Umbilical cord (tissue), 2 donors: Measurements from ENCODE around the gene RBBP4. TPM values are rescaled to one million over a fixed set of nuclear protein-coding genes. Genes with fewer than 3 reads are reported as not detected.
"Not testable (repeated sequence)": the region's sequence is repeated elsewhere in the genome, so short reads cannot be mapped to it uniquely, and the experiment has no call there.

Source experiments
- DNase-seq: peaks from one replicate; pipeline ENCODE4 v3.0.0-alpha.2; 2015; ENCODE audit warnings: low spot score
- total RNA-seq: library from RNA; depleted of rRNA; stranded (reverse); fragments of >200 nt; gene quantifications from one replicate; pipeline ENCODE4 v1.2.3, GENCODE V29; 2014; ENCODE audit warnings: low replicate concordance; ENCODE audit not compliant: insufficient read depth

The RBBP4 gene
- total RNA-seq = 53.2 TPM

DNA sequence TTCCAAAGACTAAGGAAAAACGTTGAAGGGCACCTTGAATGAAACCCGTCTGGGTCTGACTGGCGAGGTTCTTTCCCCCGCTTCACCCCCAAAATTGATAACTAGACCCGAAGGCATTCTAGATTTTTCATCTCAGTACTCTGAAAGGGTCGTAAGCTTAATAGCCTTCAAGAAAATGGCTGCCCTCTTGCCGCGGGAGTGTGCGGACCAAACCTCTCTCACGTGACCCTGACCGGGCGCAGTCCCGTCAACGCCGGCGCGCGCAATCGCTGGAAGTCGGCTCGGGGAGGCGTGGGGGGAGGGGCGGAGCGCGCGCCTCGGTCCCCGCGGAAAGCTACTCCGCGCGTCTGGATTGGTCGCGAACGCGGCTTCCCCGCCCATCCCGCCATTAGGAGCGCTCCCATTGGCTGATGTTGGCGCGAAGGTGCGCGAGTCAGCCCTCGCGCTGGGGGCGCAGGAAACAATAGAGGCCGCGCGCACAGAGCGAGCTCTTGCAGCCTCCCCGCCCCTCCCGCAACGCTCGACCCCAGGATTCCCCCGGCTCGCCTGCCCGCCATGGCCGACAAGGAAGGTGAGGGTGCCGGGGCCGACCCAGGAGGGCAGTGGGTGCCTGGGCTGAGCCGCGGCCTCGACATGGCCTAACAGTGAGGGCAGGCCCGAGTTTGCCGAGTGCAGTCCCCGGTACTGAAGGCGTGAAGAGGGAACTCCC lies at the start of gene RBBP4:
RBBP4 (plus strand) TSS at position 457 of the 709 bp plus-strand sequence; CDS start at position 556, 99 bp downstream.
- DNase-seq = peak; percentile 98

DNA sequence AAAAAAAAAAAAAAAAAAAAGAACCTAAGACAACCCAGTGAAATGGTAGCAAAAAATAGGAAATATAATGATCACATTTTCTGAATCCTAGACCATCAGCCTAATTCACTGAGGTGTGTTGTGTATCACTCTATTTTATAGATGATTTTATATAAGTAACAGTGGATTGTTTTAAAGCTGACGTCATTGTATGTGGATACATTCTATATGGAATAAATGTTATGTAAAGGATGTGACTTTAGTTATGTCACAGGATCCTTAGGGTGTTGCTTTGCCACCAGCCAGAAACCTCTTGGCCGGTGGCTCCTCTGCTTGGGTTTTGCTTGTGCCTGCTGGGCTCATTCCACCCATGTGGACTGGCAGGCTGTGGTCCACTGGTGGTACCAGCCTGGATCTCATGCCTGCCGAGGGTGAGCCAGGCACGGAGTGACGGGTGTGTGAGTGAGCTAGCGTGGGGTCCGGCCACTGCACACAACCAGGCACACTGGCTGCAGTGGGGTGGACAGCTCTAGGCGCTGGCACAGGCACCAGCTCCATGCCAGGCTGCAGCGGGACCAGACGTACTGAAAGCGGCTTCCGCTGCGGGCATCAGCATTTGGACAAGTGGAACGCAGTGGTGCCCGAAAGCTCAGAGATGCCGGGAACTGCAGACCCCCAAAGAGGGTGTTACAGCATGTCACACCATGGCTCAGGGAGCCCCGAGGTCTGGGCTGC lies 45.1 kb upstream of the RBBP4 start:
- DNase-seq = no peak

- DNase-seq = no peak
These were observed 44.2 kb upstream of the RBBP4 start for GRCh38 chr1:32606565-32607371.

GRCh38 chr1:32609180-32609579 lies 41.8 kb upstream of the RBBP4 start:
- no peak for DNase-seq

DNA sequence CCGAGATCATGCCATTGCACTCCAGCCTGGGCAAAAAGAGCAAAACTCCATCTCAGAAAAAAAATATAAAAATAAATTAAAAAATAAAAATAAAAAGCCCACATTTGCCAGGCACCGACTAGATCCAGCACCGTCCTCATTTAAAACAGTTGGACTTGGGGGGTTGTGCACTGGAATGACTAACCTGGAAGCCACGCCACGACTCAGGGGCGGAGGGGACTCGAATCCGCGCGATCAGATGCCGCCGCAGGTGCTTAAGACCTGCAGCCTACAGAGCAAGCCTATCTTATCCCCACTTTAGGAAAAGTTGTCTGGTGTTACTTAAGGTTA lies 39.2 kb upstream of the RBBP4 start:
- no peak for DNase-seq

GRCh38 chr1:32612189-32612881 lies 38.7 kb upstream of the RBBP4 start:
- peak; percentile 64 for DNase-seq

DNA sequence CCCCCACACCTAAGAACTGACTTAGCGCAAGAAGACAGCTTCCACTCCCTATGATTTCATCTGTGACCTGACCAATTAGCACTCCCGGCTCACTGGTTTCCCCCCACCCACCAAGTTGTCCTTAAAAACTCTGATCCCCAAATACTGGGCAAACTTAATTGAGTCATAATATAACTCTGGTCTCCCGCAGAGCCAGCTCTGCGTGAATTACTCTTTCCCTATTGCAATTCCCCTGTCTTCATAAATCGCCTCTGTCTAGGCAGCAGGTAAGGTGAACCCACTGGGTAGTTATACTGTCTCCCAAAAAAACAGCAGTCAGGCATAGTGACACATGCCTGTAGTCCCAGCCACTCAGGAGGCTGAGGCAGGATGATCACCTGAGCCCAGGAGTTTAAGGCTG lies 37.5 kb upstream of the RBBP4 start:
- DNase-seq = no peak

DNA sequence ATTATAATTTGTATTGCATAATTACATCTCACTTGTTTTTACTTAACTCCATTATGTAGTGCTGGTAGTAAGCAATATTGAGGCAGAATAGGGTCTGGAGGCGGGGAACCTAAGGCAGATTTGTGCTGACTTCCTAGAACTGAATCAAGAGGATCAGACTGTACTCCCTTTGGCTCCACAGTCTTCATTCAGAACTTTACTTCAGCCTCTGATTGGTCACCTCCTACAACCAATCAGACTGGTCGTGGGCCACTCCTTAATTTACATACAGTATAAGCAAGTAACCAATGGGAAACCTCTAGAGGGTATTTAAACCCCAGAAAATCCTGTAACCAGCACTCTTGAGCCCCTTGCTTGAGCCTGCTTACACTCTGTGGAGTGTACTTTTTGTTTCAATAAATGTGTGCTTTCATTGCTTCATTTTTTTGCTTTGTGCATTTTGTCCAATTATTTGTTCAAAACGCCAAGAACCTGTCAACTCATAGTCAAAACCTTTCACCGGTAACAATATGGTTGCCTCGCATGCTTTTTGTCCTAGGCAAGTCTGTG lies 32.3 kb upstream of the RBBP4 start:
- no peak for DNase-seq

GRCh38 chr1:32619701-32620485 lies 31.1 kb upstream of the RBBP4 start:
- DNase-seq = peak; percentile 38

- no peak for DNase-seq
These were observed 28.8 kb upstream of the RBBP4 start for GRCh38 chr1:32622205-32622604.

DNA sequence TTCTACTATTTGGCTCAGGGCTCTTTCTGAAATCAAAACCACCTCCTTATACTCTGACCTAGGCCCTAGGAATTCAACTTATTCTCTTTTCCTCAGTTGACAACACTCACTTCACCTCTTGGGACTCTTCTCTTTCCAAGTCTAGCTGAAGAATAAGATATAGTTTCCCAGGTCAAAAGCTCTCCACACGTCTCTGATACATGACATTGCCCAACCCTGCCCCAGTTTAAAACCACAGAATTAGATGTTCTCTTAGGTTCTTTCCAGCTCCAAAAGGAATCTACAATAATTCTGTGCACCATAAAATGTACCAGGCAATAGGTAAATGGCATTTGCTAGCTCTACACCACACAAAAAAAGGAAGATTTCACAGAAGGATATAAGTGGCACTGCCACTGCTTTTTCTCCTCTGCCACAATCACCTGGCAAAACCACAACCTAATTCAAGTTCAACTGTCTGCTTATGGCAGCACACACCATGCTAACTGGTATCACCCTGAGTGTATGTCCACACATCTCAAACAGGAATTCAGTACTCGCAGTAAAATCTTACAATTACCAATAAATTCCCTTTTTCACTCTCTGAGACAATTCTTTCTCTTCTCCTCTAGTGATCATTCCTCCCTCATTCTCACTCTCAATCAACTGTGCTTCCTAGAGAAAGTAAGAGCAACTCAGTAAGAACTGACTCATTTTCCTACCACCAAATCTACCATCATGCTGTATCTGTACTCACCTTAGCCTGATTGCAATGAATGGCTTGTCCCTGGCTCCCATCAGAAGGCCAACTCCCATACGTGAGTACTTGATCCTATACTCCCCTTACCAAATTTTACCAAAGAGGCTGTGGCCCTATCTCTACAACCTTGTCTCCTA lies 28.0 kb upstream of the RBBP4 start:
- no peak for DNase-seq

DNA sequence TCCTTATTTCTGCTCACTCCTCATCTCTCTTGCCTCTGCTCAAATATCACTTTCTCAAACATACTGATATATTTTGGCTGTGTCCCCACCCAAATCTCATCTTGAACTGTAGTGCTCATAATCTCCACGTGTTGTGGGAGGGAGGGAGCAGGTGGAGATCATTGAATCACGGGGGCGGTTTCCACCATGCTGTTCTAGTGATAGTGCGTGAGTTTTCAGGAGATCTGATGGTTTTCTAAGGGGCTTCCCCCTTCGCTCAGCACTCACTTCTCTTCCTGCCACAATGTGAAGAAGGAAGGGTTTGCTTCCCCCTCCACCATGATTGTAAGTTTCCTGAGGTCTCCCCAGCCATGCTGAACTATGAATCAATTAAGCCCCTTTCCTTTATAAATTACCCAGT lies 27.2 kb upstream of the RBBP4 start:
- DNase-seq = no peak

DNA sequence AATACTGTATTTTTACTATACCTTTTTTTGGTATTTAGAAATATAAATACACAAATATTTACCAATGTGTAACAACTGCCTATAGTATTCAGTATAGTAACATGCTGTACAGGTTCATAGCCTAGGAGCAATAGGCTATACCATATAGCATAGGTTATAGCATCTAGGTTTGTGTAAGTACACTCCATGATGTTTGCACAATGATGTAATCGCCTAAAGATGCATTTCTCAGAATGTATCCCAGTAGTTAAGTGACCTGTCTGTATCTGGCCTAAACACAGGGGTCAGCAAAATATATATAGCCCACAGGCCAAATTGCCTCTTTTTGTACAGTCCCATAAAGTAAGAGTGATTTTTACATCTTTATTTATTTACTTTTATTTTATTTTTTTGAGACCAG lies 24.8 kb upstream of the RBBP4 start:
- DNase-seq = no peak

DNA sequence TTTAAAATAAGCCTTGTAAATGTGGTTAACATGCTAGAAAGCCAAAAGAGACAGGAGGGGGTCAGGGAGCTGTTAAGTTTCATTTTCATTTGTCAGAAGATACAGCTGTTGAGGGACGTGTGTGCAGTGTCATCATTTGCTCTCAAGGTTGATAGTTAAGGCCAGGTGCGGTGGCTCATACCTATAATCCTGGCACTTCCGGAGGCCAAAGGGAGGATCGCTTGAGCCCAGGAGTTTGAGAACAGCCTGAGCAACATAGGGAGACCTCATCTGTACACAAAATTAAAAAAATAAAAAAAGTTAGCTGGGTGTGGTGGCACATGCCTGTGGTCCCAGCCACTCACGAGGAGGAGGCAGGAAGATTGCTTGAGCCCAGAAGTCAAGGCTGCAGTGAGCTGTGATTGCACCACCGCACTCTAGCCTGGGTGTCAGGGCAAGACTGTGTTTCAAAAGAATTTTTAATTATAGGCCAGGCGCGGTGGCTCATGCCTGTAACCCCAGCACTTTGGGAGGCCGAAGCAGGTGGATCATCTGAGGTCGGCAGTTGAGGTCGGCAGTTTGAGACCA lies 23.3 kb upstream of the RBBP4 start:
- no peak for DNase-seq

DNA sequence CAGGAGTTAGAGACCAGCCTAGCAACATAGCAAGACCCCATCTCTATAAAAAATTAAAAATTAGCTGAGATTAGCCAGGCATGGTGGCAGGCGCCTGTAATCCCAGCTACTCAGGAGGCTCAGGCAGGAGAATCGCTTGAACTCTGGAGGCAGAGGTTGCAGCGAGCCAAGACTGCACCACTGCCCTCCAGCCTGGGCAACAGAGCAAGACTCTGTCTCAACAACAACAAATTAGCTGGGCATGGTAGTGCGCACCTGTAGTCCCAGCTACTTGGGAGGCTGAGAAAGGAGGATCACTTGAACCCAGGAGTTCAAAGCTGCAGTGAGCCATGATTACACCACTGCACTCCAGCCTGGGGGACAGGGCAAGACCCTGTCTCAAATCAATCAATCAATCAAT lies 20.8 kb upstream of the RBBP4 start:
- not testable (repeated sequence) for DNase-seq

DNA sequence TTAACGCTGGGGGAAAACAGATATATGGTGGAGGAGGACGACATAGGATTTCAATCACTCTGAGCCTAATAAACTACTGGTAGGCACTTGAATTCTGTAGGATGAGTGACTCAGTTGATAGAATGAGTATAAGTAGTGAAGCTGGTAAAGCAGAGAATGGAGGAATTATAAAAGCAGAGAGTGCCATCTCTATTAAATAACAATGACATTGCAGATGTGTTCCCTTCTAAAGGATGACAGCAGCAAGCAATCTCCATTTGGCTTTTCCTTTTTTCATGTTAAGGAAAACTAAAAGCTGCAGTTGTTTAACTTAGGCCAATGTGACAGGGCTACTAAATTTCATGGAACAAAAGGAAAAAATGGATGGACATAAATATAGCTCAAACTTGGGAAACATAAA lies 18.2 kb upstream of the RBBP4 start:
- DNase-seq = no peak

- peak; percentile 17 for DNase-seq
These were observed 15.3 kb upstream of the RBBP4 start for GRCh38 chr1:32635508-32636277.

DNA sequence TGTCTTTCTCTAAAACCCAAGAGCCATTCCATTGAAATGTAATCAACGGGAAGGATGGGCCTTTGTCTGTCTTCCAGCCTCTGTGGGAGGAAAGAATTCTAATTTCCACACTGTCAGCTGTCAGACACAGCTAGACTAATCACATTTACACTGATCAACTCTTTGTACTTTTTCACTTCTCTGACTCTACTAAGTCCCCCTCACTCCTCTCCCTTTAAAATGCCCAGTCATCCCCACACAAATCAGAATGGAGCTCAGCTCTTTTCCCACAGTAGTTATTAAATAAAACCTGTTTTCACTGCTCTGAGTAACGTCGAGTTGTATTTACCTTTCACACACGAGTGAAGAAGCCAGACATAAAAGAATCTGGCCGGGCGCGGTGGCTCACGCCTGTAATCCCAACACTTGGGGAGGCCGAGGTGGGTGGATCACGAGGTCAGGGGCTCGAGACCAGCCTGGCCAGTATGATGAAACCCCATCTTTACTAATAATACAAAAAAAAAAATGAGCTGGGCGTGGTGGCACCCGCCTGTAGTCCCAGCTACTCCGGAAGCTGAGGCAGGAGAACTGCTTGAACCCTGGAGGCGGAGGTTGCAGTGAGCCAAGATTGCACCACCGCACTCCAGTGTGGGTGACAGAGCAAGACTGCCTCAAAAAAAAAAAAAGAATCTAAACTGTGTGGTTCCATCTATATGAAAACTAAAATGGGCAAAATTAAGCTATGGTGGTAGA lies 13.9 kb upstream of the RBBP4 start:
- DNase-seq = no peak
